ENCODE data around the gene FHL3.
"Not testable (repeated sequence)": the region's sequence is repeated elsewhere in the genome, so short reads cannot be mapped to it uniquely, and the experiment has no call there.

The FHL3 gene

GRCh38 chr1:37998089-37998808 lies 7.1 kb downstream of the FHL3 start:
- peaks cover 69% of the 10 kb centered on the region for H3K4me1 ChIP-seq (ENCODE audit: control insufficient read depth, insufficient read depth, low read length)
- no peaks in the 10 kb centered on the region for H3K9me3 ChIP-seq (ENCODE audit: control insufficient read depth in 2 of 2, low read length in 2 of 2)
- H3K4me3 ChIP-seq (ENCODE audit: low read length in 2 of 2): no peak overlapping the region
- H3K27ac ChIP-seq (ENCODE audit: low read length): peak overlapping the region; percentile 92
- no peak overlapping the region for H3K9ac ChIP-seq (ENCODE audit: low read length in 2 of 2)
- peaks cover 8 to 11% of the 10 kb centered on the region in 2 donors for H3K36me3 ChIP-seq (ENCODE audit: control insufficient read depth in 2 of 2, insufficient read depth in 2 of 2, low read length in 2 of 2)
- H3K27me3 ChIP-seq (ENCODE audit: control insufficient read depth in 1 of 2, insufficient read depth in 2 of 2, low read length in 2 of 2): no peaks in the 10 kb centered on the region

- Histone ChIP-seq H3K9me3 (ENCODE audit: control insufficient read depth in 2 of 2, low read length in 2 of 2) (no peaks in the 10 kb centered on the region), H3K4me1 (ENCODE audit: control insufficient read depth, insufficient read depth, low read length) (peaks cover 65% of the 10 kb centered on the region), H3K4me3 (ENCODE audit: low read length in 2 of 2) (no peak overlapping the region), H3K27ac (ENCODE audit: low read length) (peak overlapping the region; percentile 92), H3K27me3 (ENCODE audit: control insufficient read depth in 1 of 2, insufficient read depth in 2 of 2, low read length in 2 of 2) (no peaks in the 10 kb centered on the region), H3K36me3 (ENCODE audit: control insufficient read depth in 2 of 2, insufficient read depth in 2 of 2, low read length in 2 of 2) (peaks cover 8 to 11% of the 10 kb centered on the region in 2 donors), H3K9ac (ENCODE audit: low read length in 2 of 2) (peak overlapping the region in 1 of 2 donors; percentile 84)
These were observed 7.8 kb downstream of the FHL3 start for GRCh38 chr1:37997256-37998088.

- peak overlapping the region; percentile 64 to 78 for H3K4me3 ChIP-seq (ENCODE audit: low read length in 2 of 2)
- H3K27me3 ChIP-seq (ENCODE audit: control insufficient read depth in 1 of 2, insufficient read depth in 2 of 2, low read length in 2 of 2): no peaks in the 10 kb centered on the region
- H3K9ac ChIP-seq (ENCODE audit: low read length in 2 of 2): peak overlapping the region; percentile 84
- H3K27ac ChIP-seq (ENCODE audit: low read length): peak overlapping the region; percentile 92
- peaks cover 56% of the 10 kb centered on the region for H3K4me1 ChIP-seq (ENCODE audit: control insufficient read depth, insufficient read depth, low read length)
- H3K36me3 ChIP-seq (ENCODE audit: control insufficient read depth in 2 of 2, insufficient read depth in 2 of 2, low read length in 2 of 2): peaks cover 8 to 11% of the 10 kb centered on the region in 2 donors
- H3K9me3 ChIP-seq (ENCODE audit: control insufficient read depth in 2 of 2, low read length in 2 of 2): no peaks in the 10 kb centered on the region
These were observed 9.5 kb downstream of the FHL3 start for GRCh38 chr1:37995751-37996345.

GRCh38 chr1:37994886-37995566 lies 10.3 kb downstream of the FHL3 start:
- Histone ChIP-seq H3K27me3 (ENCODE audit: control insufficient read depth in 1 of 2, insufficient read depth in 2 of 2, low read length in 2 of 2) (no peaks in the 10 kb centered on the region), H3K36me3 (ENCODE audit: control insufficient read depth in 2 of 2, insufficient read depth in 2 of 2, low read length in 2 of 2) (peaks cover 8 to 11% of the 10 kb centered on the region in 2 donors), H3K27ac (ENCODE audit: low read length) (peak overlapping the region; percentile 92), H3K4me1 (ENCODE audit: control insufficient read depth, insufficient read depth, low read length) (peaks cover 52% of the 10 kb centered on the region), H3K9ac (ENCODE audit: low read length in 2 of 2) (peak overlapping the region; percentile 84), H3K4me3 (ENCODE audit: low read length in 2 of 2) (peak overlapping the region; percentile 23 to 78), H3K9me3 (ENCODE audit: control insufficient read depth in 2 of 2, low read length in 2 of 2) (no peaks in the 10 kb centered on the region)

- Histone ChIP-seq H3K9me3 (ENCODE audit: control insufficient read depth in 2 of 2, low read length in 2 of 2) (no peaks in the 10 kb centered on the region), H3K9ac (ENCODE audit: low read length in 2 of 2) (peak overlapping the region; percentile 94 to 96), H3K4me1 (ENCODE audit: control insufficient read depth, insufficient read depth, low read length) (peaks cover 6% of the 10 kb centered on the region), H3K36me3 (ENCODE audit: control insufficient read depth in 2 of 2, insufficient read depth in 2 of 2, low read length in 2 of 2) (peaks cover 14 to 22% of the 10 kb centered on the region in 2 donors), H3K27ac (ENCODE audit: low read length) (peak overlapping the region; percentile 64), H3K27me3 (ENCODE audit: control insufficient read depth in 1 of 2, insufficient read depth in 2 of 2, low read length in 2 of 2) (no peaks in the 10 kb centered on the region), H3K4me3 (ENCODE audit: low read length in 2 of 2) (peak overlapping the region; percentile 97 to 99)
These were observed 15.9 kb downstream of the FHL3 start for GRCh38 chr1:37989361-37989930.

GRCh38 chr1:37987679-37988078 lies 17.6 kb downstream of the FHL3 start:
- no peaks in the 10 kb centered on the region for H3K9me3 ChIP-seq (ENCODE audit: control insufficient read depth in 2 of 2, low read length in 2 of 2)
- peaks cover 24 to 31% of the 10 kb centered on the region in 2 donors for H3K36me3 ChIP-seq (ENCODE audit: control insufficient read depth in 2 of 2, insufficient read depth in 2 of 2, low read length in 2 of 2)
- no peaks in the 10 kb centered on the region for H3K27me3 ChIP-seq (ENCODE audit: control insufficient read depth in 1 of 2, insufficient read depth in 2 of 2, low read length in 2 of 2)
- H3K4me3 ChIP-seq (ENCODE audit: low read length in 2 of 2): no peak overlapping the region
- H3K27ac ChIP-seq (ENCODE audit: low read length): no peak overlapping the region
- peaks cover 6% of the 10 kb centered on the region for H3K4me1 ChIP-seq (ENCODE audit: control insufficient read depth, insufficient read depth, low read length)
- H3K9ac ChIP-seq (ENCODE audit: low read length in 2 of 2): no peak overlapping the region

DNA sequence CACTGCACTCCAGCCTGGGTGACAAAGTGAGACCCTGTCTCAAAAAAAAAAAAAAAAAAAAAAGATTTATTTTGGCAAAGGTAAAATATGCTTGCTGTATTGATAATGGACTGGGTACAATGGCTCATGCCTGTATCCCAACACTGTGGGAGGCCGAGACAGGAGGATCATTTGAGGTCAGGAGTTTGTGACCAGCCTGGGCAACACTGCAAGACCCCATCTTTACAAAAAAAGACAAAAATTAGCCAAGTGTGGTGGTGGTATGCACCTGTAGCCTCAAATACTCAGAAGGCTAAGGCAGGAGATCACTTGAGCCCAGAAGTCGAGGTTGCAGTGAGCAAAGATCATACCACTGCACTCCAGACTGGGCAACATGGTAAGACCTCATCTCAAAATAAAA lies 21.8 kb downstream of the FHL3 start:
- Histone ChIP-seq H3K4me3 (ENCODE audit: low read length in 2 of 2) (no peak overlapping the region), H3K27me3 (ENCODE audit: control insufficient read depth in 1 of 2, insufficient read depth in 2 of 2, low read length in 2 of 2) (no peaks in the 10 kb centered on the region), H3K27ac (ENCODE audit: low read length) (no peak overlapping the region), H3K4me1 (ENCODE audit: control insufficient read depth, insufficient read depth, low read length) (no peaks in the 10 kb centered on the region), H3K9me3 (ENCODE audit: control insufficient read depth in 2 of 2, low read length in 2 of 2) (no peaks in the 10 kb centered on the region), H3K9ac (ENCODE audit: low read length in 2 of 2) (no peak overlapping the region), H3K36me3 (ENCODE audit: control insufficient read depth in 2 of 2, insufficient read depth in 2 of 2, low read length in 2 of 2) (peaks cover 52 to 63% of the 10 kb centered on the region in 2 donors)

DNA sequence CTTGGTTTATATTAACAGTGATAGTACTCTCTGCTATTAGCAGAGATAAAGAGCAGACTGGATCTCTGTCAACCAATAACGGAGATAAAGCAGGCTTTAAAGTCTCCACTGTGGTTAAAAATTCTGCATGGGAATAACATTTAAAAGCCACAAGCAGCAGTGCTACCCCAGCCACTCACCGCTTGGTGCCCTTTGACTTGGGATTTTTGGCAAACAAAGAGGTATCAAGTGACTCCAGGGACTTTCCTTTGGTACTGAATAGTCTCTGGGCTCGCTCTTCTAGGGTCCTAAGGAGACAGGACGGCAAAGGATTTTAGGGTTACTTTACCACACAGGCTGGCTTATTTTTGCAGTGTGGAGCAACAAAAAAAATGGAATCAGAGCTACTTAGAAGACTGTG lies 26.8 kb downstream of the FHL3 start:
- H3K27me3 ChIP-seq (ENCODE audit: control insufficient read depth in 1 of 2, insufficient read depth in 2 of 2, low read length in 2 of 2): no peaks in the 10 kb centered on the region
- no peak overlapping the region for H3K9ac ChIP-seq (ENCODE audit: low read length in 2 of 2)
- no peak overlapping the region for H3K4me3 ChIP-seq (ENCODE audit: low read length in 2 of 2)
- H3K27ac ChIP-seq (ENCODE audit: low read length): no peak overlapping the region
- H3K4me1 ChIP-seq (ENCODE audit: control insufficient read depth, insufficient read depth, low read length): no peaks in the 10 kb centered on the region
- H3K9me3 ChIP-seq (ENCODE audit: control insufficient read depth in 2 of 2, low read length in 2 of 2): no peaks in the 10 kb centered on the region
- peaks cover 46 to 52% of the 10 kb centered on the region in 2 donors for H3K36me3 ChIP-seq (ENCODE audit: control insufficient read depth in 2 of 2, insufficient read depth in 2 of 2, low read length in 2 of 2)

DNA sequence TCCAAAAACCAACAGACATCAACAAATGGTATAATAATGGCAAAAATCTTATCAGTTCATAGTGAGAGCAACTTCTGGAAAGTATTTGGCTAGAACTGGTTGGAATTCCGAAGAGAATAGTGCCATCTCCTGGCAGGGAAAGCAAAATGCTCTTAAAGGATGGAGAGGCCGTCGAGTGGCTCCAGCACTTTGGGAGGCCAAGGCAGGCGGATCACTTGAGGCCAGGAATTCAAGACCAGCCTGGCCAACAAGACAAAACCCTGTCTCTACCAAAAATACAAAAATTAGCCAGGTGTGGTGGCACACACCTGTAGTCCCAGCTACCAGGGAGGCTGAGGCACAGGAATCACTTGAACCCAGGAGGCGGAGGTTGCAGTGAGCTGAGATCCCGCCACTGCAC lies 30.2 kb downstream of the FHL3 start:
- H3K27ac ChIP-seq (ENCODE audit: low read length); H3K4me1 ChIP-seq (ENCODE audit: control insufficient read depth, insufficient read depth, low read length); H3K4me3 ChIP-seq (ENCODE audit: low read length in 2 of 2); H3K27me3 ChIP-seq (ENCODE audit: control insufficient read depth in 1 of 2, insufficient read depth in 2 of 2, low read length in 2 of 2); H3K9me3 ChIP-seq (ENCODE audit: control insufficient read depth in 2 of 2, low read length in 2 of 2); H3K9ac ChIP-seq (ENCODE audit: low read length in 2 of 2): not testable (repeated sequence)
- H3K36me3 ChIP-seq (ENCODE audit: control insufficient read depth in 2 of 2, insufficient read depth in 2 of 2, low read length in 2 of 2): peaks cover 25 to 37% of the 10 kb centered on the region in 2 donors

DNA sequence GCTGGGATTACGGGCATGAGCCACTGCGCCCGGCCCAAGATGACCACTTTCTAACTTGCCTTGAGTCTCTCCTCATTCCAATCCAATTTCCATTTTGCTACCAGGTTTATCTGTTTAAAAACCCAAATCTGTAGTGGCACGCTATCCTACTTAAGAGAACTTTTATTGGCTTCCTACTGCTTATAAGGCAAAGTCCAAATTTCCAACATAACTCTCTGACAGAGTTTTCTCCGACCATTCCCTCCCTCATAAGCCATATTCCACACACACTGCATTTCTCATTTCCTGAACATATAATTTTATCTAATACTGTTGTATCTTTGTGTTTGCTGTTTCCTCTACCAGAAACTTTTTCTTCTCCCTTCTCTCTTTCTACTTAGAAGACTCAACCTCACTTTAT lies 30.7 kb downstream of the FHL3 start:
- H3K4me1 ChIP-seq (ENCODE audit: control insufficient read depth, insufficient read depth, low read length): no peaks in the 10 kb centered on the region
- H3K27ac ChIP-seq (ENCODE audit: low read length): no peak overlapping the region
- H3K9ac ChIP-seq (ENCODE audit: low read length in 2 of 2): no peak overlapping the region
- H3K4me3 ChIP-seq (ENCODE audit: low read length in 2 of 2): no peak overlapping the region
- H3K36me3 ChIP-seq (ENCODE audit: control insufficient read depth in 2 of 2, insufficient read depth in 2 of 2, low read length in 2 of 2): peaks cover 29 to 37% of the 10 kb centered on the region in 2 donors
- no peaks in the 10 kb centered on the region for H3K27me3 ChIP-seq (ENCODE audit: control insufficient read depth in 1 of 2, insufficient read depth in 2 of 2, low read length in 2 of 2)
- H3K9me3 ChIP-seq (ENCODE audit: control insufficient read depth in 2 of 2, low read length in 2 of 2): no peaks in the 10 kb centered on the region

Data from stomach smooth muscle (tissue), 2 donors.